Liver (tissue), 3 donors: ENCODE results near the gene TUBGCP6.

ENCODE experiments used
- EGR1 ChIP-seq, 2 donors: IDR thresholded peaks; 2 replicates each; pipeline ENCODE4 v1.6.1; 2016 to 2018; ENCODE audit warnings: antibody characterized with exemption in 2 of 2, low read depth in 2 of 2
- GABPA ChIP-seq, 2 donors: IDR thresholded peaks in 1 of 2; conservative IDR thresholded peaks in 1 of 2; 2 replicates each; pipeline ENCODE4 v1.6.1; 2016; ENCODE audit warnings: antibody characterized with exemption in 2 of 2, mild to moderate bottlenecking in 1 of 2, moderate library complexity in 1 of 2
- HNF4A ChIP-seq, 2 donors: conservative IDR thresholded peaks; 2 replicates each; pipeline ENCODE4 v1.6.1; 2016; ENCODE audit warnings: antibody characterized with exemption in 2 of 2, mild to moderate bottlenecking in 2 of 2
- HNF4G ChIP-seq: IDR thresholded peaks from 2 replicates; pipeline ENCODE4 v1.6.1; 2016; ENCODE audit warnings: antibody characterized with exemption
- JUND ChIP-seq, 2 donors: IDR thresholded peaks; 2 replicates each; pipeline ENCODE4 v1.6.1; 2016; ENCODE audit warnings: antibody characterized with exemption in 2 of 2
- RAD21 ChIP-seq, 2 donors: IDR thresholded peaks; 2 replicates each; pipeline ENCODE4 v1.6.1; 2016; ENCODE audit warnings: antibody characterized with exemption in 2 of 2, mild to moderate bottlenecking in 2 of 2
- RXRA ChIP-seq, 2 donors: IDR thresholded peaks; 2 replicates each; pipeline ENCODE4 v1.6.1; 2017 to 2018; ENCODE audit warnings: antibody characterized with exemption in 2 of 2, mild to moderate bottlenecking in 1 of 2
- TAF1 ChIP-seq: conservative IDR thresholded peaks from 2 replicates; pipeline ENCODE4 v1.6.1; 2016; ENCODE audit warnings: antibody characterized with exemption, mild to moderate bottlenecking
- YY1 ChIP-seq: IDR thresholded peaks from 2 replicates; pipeline ENCODE4 v1.6.1; 2016; ENCODE audit warnings: antibody characterized with exemption, mild to moderate bottlenecking
- TF ChIP-seq, protein P1 (sequence below): fragments of 150-350 bp; IDR thresholded peaks from 2 replicates; pipeline ENCODE4 v1.5.1; 2017; ENCODE audit warnings: improper control_type of control experiment, low read depth, low read length; ENCODE audit not compliant: missing input control
- TF ChIP-seq, protein P2 (sequence below): IDR thresholded peaks from 2 replicates; pipeline ENCODE4 v1.6.1; 2016; ENCODE audit warnings: antibody characterized with exemption, mild to moderate bottlenecking
- TF ChIP-seq, protein P3 (sequence below): IDR thresholded peaks from 2 replicates; pipeline ENCODE4 v1.6.1; 2016; ENCODE audit warnings: antibody characterized with exemption
- TF ChIP-seq, protein P4 (sequence below): IDR thresholded peaks from 2 replicates; pipeline ENCODE4 v1.6.1; 2016; ENCODE audit warnings: antibody characterized with exemption
- TF ChIP-seq, protein P5 (sequence below): IDR thresholded peaks from 2 replicates; pipeline ENCODE4 v1.6.1; 2016; ENCODE audit warnings: antibody characterized with exemption
- donor health status: healthy.
- donor health status: healthy.

DNA sequence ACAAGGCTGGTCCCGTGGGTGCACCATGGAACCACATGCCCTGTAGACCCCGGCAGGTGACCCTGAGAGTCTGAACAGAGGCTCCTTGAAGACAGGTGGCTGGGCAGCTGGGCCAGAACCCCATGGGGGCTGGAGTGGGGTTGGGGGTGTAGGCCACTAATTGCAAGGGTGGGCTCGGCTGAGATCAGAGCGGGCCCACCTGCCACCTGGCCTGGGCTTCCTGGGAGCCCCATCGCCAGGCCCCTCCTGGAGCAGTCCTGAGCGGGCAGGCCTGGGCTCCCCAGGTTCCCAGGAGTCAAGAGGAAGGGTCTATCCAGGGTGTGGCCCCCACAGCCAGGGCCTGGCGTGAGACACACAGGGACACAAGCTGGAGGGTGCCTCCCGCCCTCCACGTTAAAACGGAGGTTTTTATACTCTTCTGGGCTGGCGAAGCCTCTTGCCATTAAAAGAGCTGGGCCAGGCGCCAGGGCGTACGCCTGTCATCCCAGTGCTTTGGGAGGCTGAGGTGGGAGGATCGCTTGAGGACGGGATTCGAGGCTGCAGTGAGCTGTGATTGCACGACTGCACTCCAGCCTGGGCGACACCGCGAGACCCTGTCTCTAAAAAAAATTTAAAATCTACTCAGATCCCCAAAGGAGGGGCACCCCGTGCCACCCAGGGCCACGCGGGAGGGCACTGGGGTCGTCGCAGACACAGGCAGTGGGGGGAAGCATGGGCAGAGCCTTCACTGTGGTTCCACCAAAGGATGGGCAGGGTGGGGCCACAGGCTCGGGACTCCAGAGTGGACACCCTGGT, 63.9 kb downstream of the TUBGCP6 start:
- TF ChIP-seq, protein P1, sequence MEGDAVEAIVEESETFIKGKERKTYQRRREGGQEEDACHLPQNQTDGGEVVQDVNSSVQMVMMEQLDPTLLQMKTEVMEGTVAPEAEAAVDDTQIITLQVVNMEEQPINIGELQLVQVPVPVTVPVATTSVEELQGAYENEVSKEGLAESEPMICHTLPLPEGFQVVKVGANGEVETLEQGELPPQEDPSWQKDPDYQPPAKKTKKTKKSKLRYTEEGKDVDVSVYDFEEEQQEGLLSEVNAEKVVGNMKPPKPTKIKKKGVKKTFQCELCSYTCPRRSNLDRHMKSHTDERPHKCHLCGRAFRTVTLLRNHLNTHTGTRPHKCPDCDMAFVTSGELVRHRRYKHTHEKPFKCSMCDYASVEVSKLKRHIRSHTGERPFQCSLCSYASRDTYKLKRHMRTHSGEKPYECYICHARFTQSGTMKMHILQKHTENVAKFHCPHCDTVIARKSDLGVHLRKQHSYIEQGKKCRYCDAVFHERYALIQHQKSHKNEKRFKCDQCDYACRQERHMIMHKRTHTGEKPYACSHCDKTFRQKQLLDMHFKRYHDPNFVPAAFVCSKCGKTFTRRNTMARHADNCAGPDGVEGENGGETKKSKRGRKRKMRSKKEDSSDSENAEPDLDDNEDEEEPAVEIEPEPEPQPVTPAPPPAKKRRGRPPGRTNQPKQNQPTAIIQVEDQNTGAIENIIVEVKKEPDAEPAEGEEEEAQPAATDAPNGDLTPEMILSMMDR = no peak
- TF ChIP-seq RAD21 (IDR thresholded peaks at IDR 0.05) (no peak), JUND (IDR thresholded peaks at IDR 0.05) (no peak), EGR1 (IDR thresholded peaks at IDR 0.05; ENCODE audit: low read depth in 2 of 2) (no peak), TAF1 (no peak), GABPA (IDR thresholded peaks at IDR 0.05 in 1 of 2, conservative IDR thresholded peaks at IDR 0.05 in 1 of 2) (no peak), RXRA (IDR thresholded peaks at IDR 0.05) (no peak), YY1 (no peak), HNF4G (no peak), HNF4A (conservative IDR thresholded peaks at IDR 0.05) (no peak)
- TF ChIP-seq, protein P2, sequence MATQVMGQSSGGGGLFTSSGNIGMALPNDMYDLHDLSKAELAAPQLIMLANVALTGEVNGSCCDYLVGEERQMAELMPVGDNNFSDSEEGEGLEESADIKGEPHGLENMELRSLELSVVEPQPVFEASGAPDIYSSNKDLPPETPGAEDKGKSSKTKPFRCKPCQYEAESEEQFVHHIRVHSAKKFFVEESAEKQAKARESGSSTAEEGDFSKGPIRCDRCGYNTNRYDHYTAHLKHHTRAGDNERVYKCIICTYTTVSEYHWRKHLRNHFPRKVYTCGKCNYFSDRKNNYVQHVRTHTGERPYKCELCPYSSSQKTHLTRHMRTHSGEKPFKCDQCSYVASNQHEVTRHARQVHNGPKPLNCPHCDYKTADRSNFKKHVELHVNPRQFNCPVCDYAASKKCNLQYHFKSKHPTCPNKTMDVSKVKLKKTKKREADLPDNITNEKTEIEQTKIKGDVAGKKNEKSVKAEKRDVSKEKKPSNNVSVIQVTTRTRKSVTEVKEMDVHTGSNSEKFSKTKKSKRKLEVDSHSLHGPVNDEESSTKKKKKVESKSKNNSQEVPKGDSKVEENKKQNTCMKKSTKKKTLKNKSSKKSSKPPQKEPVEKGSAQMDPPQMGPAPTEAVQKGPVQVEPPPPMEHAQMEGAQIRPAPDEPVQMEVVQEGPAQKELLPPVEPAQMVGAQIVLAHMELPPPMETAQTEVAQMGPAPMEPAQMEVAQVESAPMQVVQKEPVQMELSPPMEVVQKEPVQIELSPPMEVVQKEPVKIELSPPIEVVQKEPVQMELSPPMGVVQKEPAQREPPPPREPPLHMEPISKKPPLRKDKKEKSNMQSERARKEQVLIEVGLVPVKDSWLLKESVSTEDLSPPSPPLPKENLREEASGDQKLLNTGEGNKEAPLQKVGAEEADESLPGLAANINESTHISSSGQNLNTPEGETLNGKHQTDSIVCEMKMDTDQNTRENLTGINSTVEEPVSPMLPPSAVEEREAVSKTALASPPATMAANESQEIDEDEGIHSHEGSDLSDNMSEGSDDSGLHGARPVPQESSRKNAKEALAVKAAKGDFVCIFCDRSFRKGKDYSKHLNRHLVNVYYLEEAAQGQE = no peak
- TF ChIP-seq, protein P3, sequence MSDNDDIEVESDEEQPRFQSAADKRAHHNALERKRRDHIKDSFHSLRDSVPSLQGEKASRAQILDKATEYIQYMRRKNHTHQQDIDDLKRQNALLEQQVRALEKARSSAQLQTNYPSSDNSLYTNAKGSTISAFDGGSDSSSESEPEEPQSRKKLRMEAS = no peak
- TF ChIP-seq, protein P4, sequence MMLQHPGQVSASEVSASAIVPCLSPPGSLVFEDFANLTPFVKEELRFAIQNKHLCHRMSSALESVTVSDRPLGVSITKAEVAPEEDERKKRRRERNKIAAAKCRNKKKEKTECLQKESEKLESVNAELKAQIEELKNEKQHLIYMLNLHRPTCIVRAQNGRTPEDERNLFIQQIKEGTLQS = no peak
- TF ChIP-seq, protein P5, sequence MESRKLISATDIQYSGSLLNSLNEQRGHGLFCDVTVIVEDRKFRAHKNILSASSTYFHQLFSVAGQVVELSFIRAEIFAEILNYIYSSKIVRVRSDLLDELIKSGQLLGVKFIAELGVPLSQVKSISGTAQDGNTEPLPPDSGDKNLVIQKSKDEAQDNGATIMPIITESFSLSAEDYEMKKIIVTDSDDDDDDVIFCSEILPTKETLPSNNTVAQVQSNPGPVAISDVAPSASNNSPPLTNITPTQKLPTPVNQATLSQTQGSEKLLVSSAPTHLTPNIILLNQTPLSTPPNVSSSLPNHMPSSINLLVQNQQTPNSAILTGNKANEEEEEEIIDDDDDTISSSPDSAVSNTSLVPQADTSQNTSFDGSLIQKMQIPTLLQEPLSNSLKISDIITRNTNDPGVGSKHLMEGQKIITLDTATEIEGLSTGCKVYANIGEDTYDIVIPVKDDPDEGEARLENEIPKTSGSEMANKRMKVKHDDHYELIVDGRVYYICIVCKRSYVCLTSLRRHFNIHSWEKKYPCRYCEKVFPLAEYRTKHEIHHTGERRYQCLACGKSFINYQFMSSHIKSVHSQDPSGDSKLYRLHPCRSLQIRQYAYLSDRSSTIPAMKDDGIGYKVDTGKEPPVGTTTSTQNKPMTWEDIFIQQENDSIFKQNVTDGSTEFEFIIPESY = no peak
